D721Med (cell line): ENCODE data around the gene CHADL.

Source experiments
- DNase-seq: peaks from one replicate; pipeline ENCODE4 v3.0.0; 2011; ENCODE audit warnings: low spot score; ENCODE audit not compliant: insufficient read length
- FAIRE-seq: peaks from 2 replicates; lab custom pipeline; 2011; peaks lifted over from hg19 to GRCh38; lab: Jason Lieb, UNC
- TF ChIP-seq, protein P1 (sequence below): IDR thresholded peaks from 2 replicates; pipeline ENCODE4 v1.5.1; 2012; ENCODE audit warnings: mild to moderate bottlenecking, control low read depth; ENCODE audit not compliant: insufficient read depth; ENCODE audit errors: missing control alignments

CHADL gene

DNA sequence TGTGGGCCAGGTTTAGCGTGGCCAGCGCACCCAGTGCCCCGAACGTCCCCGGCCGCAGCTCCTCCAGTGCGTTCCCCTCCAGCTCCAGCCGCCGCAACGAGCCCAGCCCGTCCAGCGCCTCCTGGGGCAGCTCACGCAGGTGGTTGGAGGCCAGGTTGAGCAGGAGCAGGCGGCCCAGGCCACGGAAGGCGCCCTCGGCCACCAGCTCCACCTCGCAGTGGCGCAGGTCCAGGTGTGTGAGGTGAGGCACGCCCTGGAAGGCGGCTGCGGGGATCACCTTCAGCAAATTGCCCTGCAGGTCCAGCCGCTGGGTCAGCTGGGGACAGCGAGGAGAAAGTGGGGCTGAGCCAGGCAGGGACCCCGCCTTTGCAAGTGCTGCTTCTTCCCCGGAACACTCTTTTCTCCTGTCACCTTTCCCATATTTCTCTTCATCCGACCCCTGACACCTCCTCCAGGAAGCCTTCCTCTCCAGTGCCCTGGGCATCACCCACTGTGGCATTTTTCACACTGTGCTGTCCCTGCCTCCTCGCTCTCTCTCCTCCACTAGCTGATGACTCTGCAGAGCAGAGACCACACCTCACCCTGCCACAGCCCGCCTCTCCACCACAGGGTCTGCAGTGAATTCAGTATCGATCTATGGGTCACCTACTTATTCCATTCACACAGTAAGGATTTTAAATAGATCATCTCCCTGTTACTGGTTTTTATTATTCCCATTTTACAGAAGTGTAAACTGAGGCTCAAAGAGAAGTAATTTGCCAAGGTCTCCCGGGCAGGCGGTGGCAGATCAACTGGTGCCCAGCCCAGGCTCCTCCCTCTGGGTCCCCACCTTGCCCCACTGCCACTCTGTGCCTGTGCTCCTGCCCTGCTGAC lies 1.9 kb downstream of the CHADL start:
- DNase-seq (no peak), FAIRE-seq (no peak)
- TF ChIP-seq, protein P1, sequence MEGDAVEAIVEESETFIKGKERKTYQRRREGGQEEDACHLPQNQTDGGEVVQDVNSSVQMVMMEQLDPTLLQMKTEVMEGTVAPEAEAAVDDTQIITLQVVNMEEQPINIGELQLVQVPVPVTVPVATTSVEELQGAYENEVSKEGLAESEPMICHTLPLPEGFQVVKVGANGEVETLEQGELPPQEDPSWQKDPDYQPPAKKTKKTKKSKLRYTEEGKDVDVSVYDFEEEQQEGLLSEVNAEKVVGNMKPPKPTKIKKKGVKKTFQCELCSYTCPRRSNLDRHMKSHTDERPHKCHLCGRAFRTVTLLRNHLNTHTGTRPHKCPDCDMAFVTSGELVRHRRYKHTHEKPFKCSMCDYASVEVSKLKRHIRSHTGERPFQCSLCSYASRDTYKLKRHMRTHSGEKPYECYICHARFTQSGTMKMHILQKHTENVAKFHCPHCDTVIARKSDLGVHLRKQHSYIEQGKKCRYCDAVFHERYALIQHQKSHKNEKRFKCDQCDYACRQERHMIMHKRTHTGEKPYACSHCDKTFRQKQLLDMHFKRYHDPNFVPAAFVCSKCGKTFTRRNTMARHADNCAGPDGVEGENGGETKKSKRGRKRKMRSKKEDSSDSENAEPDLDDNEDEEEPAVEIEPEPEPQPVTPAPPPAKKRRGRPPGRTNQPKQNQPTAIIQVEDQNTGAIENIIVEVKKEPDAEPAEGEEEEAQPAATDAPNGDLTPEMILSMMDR, result no peak

DNA sequence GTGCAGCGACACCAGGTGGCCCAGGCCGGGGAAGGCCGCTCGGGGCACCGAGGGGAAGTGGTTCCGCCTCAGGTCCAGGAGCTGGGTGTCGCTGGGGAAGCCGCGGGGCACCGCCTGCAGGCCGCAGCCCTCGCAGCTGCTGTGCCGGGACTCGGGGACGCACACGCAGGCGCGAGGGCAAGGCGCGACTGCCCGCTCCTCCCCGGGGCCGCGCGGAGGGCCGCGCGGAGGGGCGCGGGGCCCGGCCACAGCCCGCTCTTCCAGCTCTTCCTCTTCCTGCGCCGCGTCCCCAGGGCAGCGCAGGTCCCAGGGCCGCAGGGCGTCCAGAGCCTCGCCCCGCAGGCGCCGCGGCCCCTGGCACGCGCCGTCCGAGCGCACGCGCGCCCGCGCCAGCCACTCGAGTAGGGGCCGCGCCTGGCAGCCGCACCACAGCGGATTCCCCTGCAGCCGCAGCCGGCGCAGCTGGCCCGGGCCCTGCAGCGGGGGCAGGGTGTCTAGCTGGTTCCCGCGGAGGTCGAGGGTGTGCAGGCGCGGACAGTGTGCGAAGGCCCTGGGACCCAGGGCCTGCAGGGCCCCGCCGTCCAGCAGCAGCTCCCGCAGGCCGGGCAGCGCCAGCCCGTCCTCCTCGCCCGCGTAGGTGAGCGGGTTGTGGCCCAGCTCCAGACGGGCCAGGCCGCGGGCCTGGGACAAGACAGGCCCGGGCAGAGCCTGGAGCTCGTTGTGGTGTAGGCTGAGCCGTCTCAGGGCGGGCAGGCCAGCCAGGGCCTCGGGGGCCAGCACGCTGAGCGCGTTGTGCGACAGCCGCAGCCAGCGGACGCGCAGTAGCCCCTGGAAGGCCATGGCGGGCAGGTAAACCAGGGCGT lies 2.8 kb downstream of the CHADL start:
- TF ChIP-seq, protein P1, result no peak
- DNase-seq (no peak), FAIRE-seq (no peak)

- FAIRE-seq, result no peak
- TF ChIP-seq, protein P1, result no peak
- no peak for DNase-seq
Measured at GRCh38 chr22:41237036-41237706, 3.6 kb downstream of the CHADL start.

GRCh38 chr22:41234815-41235695 lies 5.7 kb downstream of the CHADL start:
- FAIRE-seq (no peak), DNase-seq (no peak)
- TF ChIP-seq, protein P1, result no peak

GRCh38 chr22:41231369-41231768 lies 9.4 kb downstream of the CHADL start:
- TF ChIP-seq, protein P1, result no peak
- DNase-seq, result no peak
- FAIRE-seq, result no peak

DNA sequence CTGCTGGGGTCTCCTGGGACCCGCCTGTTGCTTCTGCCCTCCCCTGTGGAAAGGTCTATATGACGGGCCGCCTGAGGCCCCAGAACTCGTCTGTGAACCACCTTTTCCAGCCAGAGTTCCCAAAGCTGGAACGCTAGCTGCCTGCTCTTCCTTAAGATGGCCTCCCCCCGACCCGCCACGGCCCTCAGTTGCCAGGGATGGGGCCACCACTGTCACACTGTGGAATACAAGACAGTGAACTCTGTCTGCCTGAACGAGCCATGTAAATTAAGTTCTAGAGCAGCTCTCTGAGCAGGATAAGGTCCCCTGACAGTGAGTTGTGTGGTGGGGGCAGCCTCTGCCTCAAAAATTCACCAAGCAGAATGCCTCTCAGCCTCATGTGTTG lies 10.3 kb downstream of the CHADL start:
- DNase-seq (no peak), FAIRE-seq (no peak)
- TF ChIP-seq, protein P1, result no peak
